Measurements from ENCODE around the gene KIF24. TPM values are rescaled to one million over a fixed set of nuclear protein-coding genes. Genes with fewer than 3 reads are reported as not detected.
A peak's percentile ranks its signal among the peaks of the same experiment; 100 is the strongest.
"Not testable (repeated sequence)": the region's sequence is repeated elsewhere in the genome, so short reads cannot be mapped to it uniquely, and the experiment has no call there.

KIF24 gene
- total RNA-seq, 2 donors from 2014 or later = 0.56 to 1.1 TPM

GRCh38 chr9:34366365-34366764 lies 37.3 kb upstream of the KIF24 start:
- Histone ChIP-seq H3K4me1 (ENCODE audit: control insufficient read depth in 1 of 2, low read depth in 2 of 2) (no peaks in the 10 kb centered on the region), H3K36me3 (peaks cover 10% of the 10 kb centered on the region), H3K27me3 (replicated peaks; ENCODE audit: insufficient read depth) (no peaks in the 10 kb centered on the region), H3K9me3 (no peaks in the 10 kb centered on the region), H3K27ac (no peak overlapping the region), H3K4me3 (no peak overlapping the region)
- TF ChIP-seq, protein P1, sequence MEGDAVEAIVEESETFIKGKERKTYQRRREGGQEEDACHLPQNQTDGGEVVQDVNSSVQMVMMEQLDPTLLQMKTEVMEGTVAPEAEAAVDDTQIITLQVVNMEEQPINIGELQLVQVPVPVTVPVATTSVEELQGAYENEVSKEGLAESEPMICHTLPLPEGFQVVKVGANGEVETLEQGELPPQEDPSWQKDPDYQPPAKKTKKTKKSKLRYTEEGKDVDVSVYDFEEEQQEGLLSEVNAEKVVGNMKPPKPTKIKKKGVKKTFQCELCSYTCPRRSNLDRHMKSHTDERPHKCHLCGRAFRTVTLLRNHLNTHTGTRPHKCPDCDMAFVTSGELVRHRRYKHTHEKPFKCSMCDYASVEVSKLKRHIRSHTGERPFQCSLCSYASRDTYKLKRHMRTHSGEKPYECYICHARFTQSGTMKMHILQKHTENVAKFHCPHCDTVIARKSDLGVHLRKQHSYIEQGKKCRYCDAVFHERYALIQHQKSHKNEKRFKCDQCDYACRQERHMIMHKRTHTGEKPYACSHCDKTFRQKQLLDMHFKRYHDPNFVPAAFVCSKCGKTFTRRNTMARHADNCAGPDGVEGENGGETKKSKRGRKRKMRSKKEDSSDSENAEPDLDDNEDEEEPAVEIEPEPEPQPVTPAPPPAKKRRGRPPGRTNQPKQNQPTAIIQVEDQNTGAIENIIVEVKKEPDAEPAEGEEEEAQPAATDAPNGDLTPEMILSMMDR (IDR thresholded peaks at IDR 0.05) = no peak
- DNase-seq (ENCODE audit: low spot score) = no peak
- ATAC-seq (ENCODE audit: insufficient number of reproducible peaks, low FRiP score, low read depth) = no peak

DNA sequence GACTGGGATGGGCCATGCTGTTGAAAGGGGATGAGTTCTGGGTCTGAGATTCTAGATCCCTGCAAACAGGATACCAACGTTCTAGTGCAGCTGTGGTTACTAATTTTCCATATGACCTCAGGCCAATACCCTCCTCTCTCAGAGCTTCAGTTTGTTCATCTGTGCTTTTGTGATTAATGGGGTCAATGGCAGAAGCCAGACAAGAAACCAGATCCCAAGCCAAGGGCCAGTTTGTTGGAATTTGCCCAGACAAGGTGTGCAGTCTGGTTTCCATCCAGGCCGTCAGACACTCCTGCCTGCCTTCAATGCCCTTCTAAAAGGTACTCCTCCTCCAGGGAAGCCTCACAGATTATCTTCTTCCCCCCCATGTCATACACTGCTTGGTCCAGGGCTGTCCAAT lies 36.2 kb upstream of the KIF24 start:
- TF ChIP-seq, protein P1 (IDR thresholded peaks at IDR 0.05) = no peak
- no peaks in the 10 kb centered on the region for H3K4me1 ChIP-seq (ENCODE audit: control insufficient read depth in 1 of 2, low read depth in 2 of 2)
- no peak overlapping the region for H3K4me3 ChIP-seq
- ATAC-seq (ENCODE audit: insufficient number of reproducible peaks, low FRiP score, low read depth) (no peak), DNase-seq (ENCODE audit: low spot score) (no peak)
- peaks cover 7% of the 10 kb centered on the region for H3K36me3 ChIP-seq
- H3K9me3 ChIP-seq = no peaks in the 10 kb centered on the region
- H3K27ac ChIP-seq = no peak overlapping the region
- H3K27me3 ChIP-seq (replicated peaks; ENCODE audit: insufficient read depth) = no peaks in the 10 kb centered on the region

DNA sequence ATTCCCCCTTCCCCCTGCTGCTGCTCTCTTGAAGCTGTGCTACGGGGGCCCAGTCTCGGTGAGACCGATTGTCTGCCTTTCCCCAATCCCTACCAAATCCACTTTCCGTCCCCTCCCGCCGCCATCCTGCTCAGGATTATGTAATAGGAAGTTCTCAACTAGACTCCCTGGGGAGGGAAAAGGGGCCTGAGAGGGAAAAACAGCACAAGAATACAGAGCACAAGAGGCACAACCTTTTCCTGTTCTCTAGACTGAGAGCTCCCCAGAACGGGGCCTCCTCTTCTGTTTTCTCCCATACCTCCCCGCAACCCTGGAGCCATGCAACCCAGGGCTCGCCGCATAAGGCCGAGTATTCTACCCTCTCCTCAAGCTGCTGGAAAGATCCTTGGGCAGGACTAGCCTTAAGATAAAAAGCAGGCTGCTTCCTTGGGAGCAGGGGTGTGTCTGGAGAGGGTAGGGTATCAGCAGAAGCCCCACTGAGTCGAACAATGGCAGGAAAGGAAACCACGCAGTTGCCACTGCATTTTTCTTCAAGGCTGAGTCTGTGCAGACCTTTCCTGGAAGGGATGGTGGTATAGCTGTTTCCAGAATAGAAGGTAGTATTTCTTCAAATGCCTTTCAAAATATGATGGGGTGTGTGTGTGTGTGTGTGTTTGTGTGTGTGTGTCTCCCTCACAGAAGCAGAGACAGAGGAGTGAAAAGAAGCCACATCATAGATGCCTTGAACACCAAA lies 34.7 kb upstream of the KIF24 start:
- Histone ChIP-seq H3K9me3 (no peaks in the 10 kb centered on the region), H3K27me3 (replicated peaks; ENCODE audit: insufficient read depth) (no peaks in the 10 kb centered on the region), H3K4me1 (ENCODE audit: control insufficient read depth in 1 of 2, low read depth in 2 of 2) (no peaks in the 10 kb centered on the region), H3K27ac (no peak overlapping the region), H3K4me3 (no peak overlapping the region), H3K36me3 (no peaks in the 10 kb centered on the region)
- DNase-seq (ENCODE audit: low spot score) (no peak), ATAC-seq (ENCODE audit: insufficient number of reproducible peaks, low FRiP score, low read depth) (no peak)
- TF ChIP-seq, protein P1 (IDR thresholded peaks at IDR 0.05) = no peak

GRCh38 chr9:34362614-34363214 lies 33.6 kb upstream of the KIF24 start:
- Histone ChIP-seq H3K9me3 (no peaks in the 10 kb centered on the region), H3K4me1 (ENCODE audit: control insufficient read depth in 1 of 2, low read depth in 2 of 2) (no peaks in the 10 kb centered on the region), H3K27me3 (replicated peaks; ENCODE audit: insufficient read depth) (no peaks in the 10 kb centered on the region), H3K27ac (no peak overlapping the region), H3K36me3 (no peaks in the 10 kb centered on the region), H3K4me3 (no peak overlapping the region)
- DNase-seq (ENCODE audit: low spot score) (no peak), ATAC-seq (ENCODE audit: insufficient number of reproducible peaks, low FRiP score, low read depth) (no peak)
- TF ChIP-seq, protein P1 (IDR thresholded peaks at IDR 0.05) = no peak

DNA sequence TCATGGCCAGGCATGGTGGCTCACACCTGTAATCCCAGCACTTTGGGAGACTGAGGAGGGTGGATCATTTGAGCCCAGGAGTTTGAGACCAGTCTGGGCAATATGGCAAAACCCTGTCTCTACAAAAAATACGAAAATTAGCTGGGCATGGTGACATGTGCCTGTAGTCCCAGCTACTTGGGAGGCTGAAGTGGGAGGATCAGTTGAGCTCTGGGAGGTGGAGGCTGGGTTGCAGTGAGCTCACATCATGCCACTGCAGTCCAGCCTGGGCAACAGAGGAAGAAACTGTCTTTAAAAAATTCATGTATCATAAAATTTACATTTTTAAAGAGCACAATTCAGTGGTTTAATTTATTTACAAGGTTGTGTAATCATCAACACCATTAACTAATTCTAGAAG lies 23.9 kb upstream of the KIF24 start:
- not testable (repeated sequence) for H3K4me1 ChIP-seq (ENCODE audit: control insufficient read depth in 1 of 2, low read depth in 2 of 2); H3K36me3 ChIP-seq; H3K27ac ChIP-seq; DNase-seq (ENCODE audit: low spot score); H3K27me3 ChIP-seq (replicated peaks; ENCODE audit: insufficient read depth); H3K9me3 ChIP-seq; ATAC-seq (ENCODE audit: insufficient number of reproducible peaks, low FRiP score, low read depth); H3K4me3 ChIP-seq

DNA sequence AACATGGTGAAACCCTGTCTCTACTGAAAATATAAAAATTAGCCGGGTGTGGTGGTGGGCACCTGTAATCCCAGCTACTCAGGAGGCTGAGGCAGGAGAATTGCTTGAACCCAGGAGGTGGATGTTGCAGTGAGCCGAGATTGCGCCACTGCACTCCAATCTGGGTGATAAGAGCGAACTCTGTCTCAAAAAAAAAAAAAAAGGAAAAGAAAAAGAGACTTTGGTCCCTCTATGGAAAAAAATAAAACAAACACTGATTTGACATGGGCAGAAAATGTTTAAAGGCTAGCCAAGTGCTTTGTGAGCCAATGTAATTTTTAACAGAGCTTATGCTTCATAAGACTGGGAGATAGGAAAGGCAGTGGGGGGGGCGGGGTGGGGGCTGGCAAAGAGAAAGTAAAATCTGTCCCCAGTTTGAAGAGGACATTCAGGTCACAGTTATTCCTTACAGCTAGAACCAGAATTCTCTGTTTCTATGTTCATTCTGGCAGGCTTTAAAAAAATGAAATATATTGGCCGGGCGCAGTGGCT lies 23.1 kb upstream of the KIF24 start:
- not testable (repeated sequence) for DNase-seq (ENCODE audit: low spot score); ATAC-seq (ENCODE audit: insufficient number of reproducible peaks, low FRiP score, low read depth); H3K27ac ChIP-seq; H3K36me3 ChIP-seq; H3K27me3 ChIP-seq (replicated peaks; ENCODE audit: insufficient read depth); H3K9me3 ChIP-seq; H3K4me1 ChIP-seq (ENCODE audit: control insufficient read depth in 1 of 2, low read depth in 2 of 2)
- H3K4me3 ChIP-seq = peak overlapping the region; percentile 43
